GM18499 (cell line): ENCODE results near the gene MACROD2.
"Not testable (repeated sequence)": the region's sequence is repeated elsewhere in the genome, so short reads cannot be mapped to it uniquely, and the experiment has no call there.

Experiments
- ATAC-seq: cut with Tn5 transposase; IDR thresholded peaks from one replicate; pipeline ENCODE4 v1.9.1; 2021; ENCODE audit warnings: moderate number of reproducible peaks; ENCODE audit not compliant: insufficient read depth, unreplicated experiment

Gene MACROD2

GRCh38 chr20:15476781-15477180, 1481.5 kb downstream of the MACROD2 start:
- no peak for ATAC-seq

GRCh38 chr20:15482525-15482924, 1487.2 kb downstream of the MACROD2 start:
- ATAC-seq = no peak

GRCh38 chr20:15485519-15485918, 1490.2 kb downstream of the MACROD2 start:
- no peak for ATAC-seq

GRCh38 chr20:15487030-15487429, 1491.7 kb downstream of the MACROD2 start:
- no peak for ATAC-seq

- no peak for ATAC-seq
These were observed 1492.4 kb downstream of the MACROD2 start for GRCh38 chr20:15487682-15488081.

- ATAC-seq = no peak
These were observed 1496.3 kb downstream of the MACROD2 start for GRCh38 chr20:15491575-15491974.

- no peak for ATAC-seq
These were observed 1499.5 kb downstream of the MACROD2 start for GRCh38 chr20:15494851-15495250.

GRCh38 chr20:15496501-15497039, 1501.3 kb downstream of the MACROD2 start:
- no peak for ATAC-seq

- ATAC-seq = no peak
These were observed 1503.6 kb downstream of the MACROD2 start for GRCh38 chr20:15498926-15499325.

GRCh38 chr20:15506311-15506710, 1511.0 kb downstream of the MACROD2 start:
- no peak for ATAC-seq

- ATAC-seq = no peak
These were observed 1511.8 kb downstream of the MACROD2 start for GRCh38 chr20:15507151-15507550.

GRCh38 chr20:15511551-15511950, 1516.2 kb downstream of the MACROD2 start:
- no peak for ATAC-seq

GRCh38 chr20:15512916-15513315, 1517.6 kb downstream of the MACROD2 start:
- no peak for ATAC-seq

- no peak for ATAC-seq
These were observed 1520.4 kb downstream of the MACROD2 start for GRCh38 chr20:15515691-15516090.

GRCh38 chr20:15520930-15521524, 1525.7 kb downstream of the MACROD2 start:
- no peak for ATAC-seq

- ATAC-seq = no peak
These were observed 1528.1 kb downstream of the MACROD2 start for GRCh38 chr20:15523400-15523799.

- ATAC-seq = no peak
These were observed 1533.2 kb downstream of the MACROD2 start for GRCh38 chr20:15528391-15529111.

- ATAC-seq = no peak
These were observed 1540.5 kb downstream of the MACROD2 start for GRCh38 chr20:15535863-15536262.

GRCh38 chr20:15537200-15537599, 1541.9 kb downstream of the MACROD2 start:
- not testable (repeated sequence) for ATAC-seq

GRCh38 chr20:15542655-15543054, 1547.3 kb downstream of the MACROD2 start:
- ATAC-seq = no peak

- no peak for ATAC-seq
These were observed 1549.4 kb downstream of the MACROD2 start for GRCh38 chr20:15544742-15545141.

- no peak for ATAC-seq
These were observed 1551.3 kb downstream of the MACROD2 start for GRCh38 chr20:15546525-15547023.
